ENCODE data around the gene CUEDC1.

GRCh38 chr17:57852955-57853328 is 102.3 kb downstream of the CUEDC1 start:
- no peak for TF ChIP-seq CTCF (IDR thresholded peaks at IDR 0.05)
- no peak for TF ChIP-seq POLR2AphosphoS5 (IDR thresholded peaks at IDR 0.05)
- TF ChIP-seq EP300 (IDR thresholded peaks at IDR 0.05; ENCODE audit: low read depth) = no peak

Data from transverse colon (tissue), 4 donors.